Measurements from ENCODE around the gene SRSF1.

The SRSF1 gene, protein sequence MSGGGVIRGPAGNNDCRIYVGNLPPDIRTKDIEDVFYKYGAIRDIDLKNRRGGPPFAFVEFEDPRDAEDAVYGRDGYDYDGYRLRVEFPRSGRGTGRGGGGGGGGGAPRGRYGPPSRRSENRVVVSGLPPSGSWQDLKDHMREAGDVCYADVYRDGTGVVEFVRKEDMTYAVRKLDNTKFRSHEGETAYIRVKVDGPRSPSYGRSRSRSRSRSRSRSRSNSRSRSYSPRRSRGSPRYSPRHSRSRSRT

DNA sequence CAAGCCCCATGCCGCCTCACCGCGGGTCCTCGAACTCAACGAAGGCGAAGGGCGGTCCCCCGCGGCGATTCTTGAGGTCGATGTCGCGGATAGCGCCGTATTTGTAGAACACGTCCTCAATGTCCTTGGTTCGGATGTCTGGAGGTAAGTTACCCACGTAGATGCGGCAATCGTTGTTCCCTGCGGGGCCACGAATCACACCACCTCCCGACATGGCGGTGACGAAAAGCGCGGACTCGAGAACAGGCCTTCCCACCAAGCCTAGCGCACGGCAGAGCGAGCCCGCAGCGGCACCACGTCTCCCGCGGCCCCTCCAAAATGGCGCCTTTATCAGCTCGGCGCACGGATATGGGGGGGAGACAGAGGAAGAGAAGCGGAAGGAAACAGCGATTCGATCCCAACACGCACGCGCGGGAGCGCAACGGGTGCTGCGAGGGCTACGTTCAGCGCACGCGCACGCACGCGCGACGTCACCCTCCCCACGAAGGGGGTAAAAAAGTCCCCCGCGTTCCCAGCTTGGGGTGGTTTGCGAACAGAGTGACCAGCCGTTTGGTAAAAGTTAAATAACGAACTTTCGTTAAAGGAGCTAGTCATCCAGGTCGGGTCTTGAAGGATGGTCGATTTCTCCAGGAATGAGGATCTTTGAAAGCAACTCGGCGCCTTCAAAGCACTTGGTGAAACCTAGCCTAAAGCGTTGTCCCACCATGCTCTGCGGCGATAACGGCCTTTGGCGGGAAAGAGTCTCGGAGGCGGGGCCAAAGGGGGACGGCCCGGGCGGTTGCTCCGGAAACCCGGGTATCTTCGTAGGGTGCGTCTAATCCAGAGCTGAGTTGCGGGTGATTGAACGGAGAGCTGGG, at the start of gene SRSF1:
TSS of gene SRSF1 (minus strand) at position 323 of the 857 bp plus-strand sequence. CDS start at position 214, 109 bp downstream.
- H3K4me1 ChIP-seq (ENCODE audit: control insufficient read depth, insufficient read depth, low read length): no peaks in the 10 kb centered on the region
- no CpG with 5 or more reads among the region's 86 CpGs for WGBS (ENCODE audit: insufficient coverage, insufficient read length)
- no peaks in the 10 kb centered on the region for H3K9me3 ChIP-seq (ENCODE audit: control insufficient read depth, insufficient read depth, low read length)
- peak within 1 kb of the TSS; percentile 5 for H3K27ac ChIP-seq (ENCODE audit: low read length)
- no peaks in the 10 kb centered on the region for H3K27me3 ChIP-seq (ENCODE audit: control insufficient read depth, insufficient read depth, low read length)
- H3K4me3 ChIP-seq (ENCODE audit: low read length): peak within 1 kb of the TSS; percentile 85
- peaks cover 10% of the 10 kb centered on the region; the same call in 1 of the 2 replicates for H3K36me3 ChIP-seq (ENCODE audit: control insufficient read depth, insufficient read depth, low read length)
- peak; percentile 94 for DNase-seq (ENCODE audit: low read depth, low spot score)

DNA sequence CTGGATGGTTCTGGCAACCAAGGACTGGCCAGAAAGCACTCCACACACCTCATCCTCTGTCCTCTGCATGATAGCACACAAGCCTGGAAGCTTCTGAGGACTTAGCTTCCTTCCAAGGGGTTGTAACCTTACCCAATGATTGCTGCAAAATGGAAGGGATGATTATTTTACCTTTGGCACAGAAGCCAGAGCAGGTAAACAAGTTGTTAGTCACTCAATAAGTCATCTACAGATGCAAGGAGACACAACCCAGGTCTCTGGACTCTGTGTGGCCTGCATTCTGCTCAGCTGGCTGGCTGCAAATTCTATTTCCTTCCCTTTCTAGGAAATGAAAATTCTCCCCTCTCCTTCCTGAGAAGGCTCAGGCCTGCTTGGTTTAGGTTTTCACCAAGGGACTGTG, 49.4 kb upstream of the SRSF1 start:
- H3K4me3 ChIP-seq (ENCODE audit: low read length): no peak overlapping the region
- H3K27me3 ChIP-seq (ENCODE audit: control insufficient read depth, insufficient read depth, low read length): no peaks in the 10 kb centered on the region
- H3K27ac ChIP-seq (ENCODE audit: low read length): no peak overlapping the region
- H3K36me3 ChIP-seq (ENCODE audit: control insufficient read depth, insufficient read depth, low read length): no peaks in the 10 kb centered on the region
- H3K9me3 ChIP-seq (ENCODE audit: control insufficient read depth, insufficient read depth, low read length): no peaks in the 10 kb centered on the region
- no peaks in the 10 kb centered on the region for H3K4me1 ChIP-seq (ENCODE audit: control insufficient read depth, insufficient read depth, low read length)
- no peak for DNase-seq (ENCODE audit: low read depth, low spot score)

DNA sequence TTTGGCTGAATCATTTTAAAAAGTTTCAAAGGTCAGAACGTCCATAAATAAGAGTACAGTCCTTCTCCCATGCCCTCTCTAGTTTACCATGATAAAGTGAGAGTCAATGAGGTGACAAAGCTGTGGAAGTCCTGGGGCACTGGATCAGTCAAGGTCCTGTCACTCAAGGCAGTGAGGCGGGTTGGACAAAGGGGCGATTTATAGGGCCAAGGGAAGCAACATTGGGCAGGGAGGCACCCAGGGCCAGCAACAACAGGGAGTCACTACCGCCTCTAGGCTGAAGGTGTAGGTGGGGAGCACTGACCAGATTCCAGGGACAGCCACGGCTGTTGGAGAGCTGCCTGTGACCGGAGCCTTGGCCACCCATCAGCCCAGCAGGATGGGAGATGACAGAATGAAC, 47.6 kb upstream of the SRSF1 start:
- no peaks in the 10 kb centered on the region for H3K27me3 ChIP-seq (ENCODE audit: control insufficient read depth, insufficient read depth, low read length)
- no CpG with 5 or more reads among the region's 6 CpGs for WGBS (ENCODE audit: insufficient coverage, insufficient read length)
- H3K4me1 ChIP-seq (ENCODE audit: control insufficient read depth, insufficient read depth, low read length): no peaks in the 10 kb centered on the region
- no peak overlapping the region for H3K27ac ChIP-seq (ENCODE audit: low read length)
- no peaks in the 10 kb centered on the region for H3K9me3 ChIP-seq (ENCODE audit: control insufficient read depth, insufficient read depth, low read length)
- no peak for DNase-seq (ENCODE audit: low read depth, low spot score)
- H3K4me3 ChIP-seq (ENCODE audit: low read length): no peak overlapping the region
- no peaks in the 10 kb centered on the region for H3K36me3 ChIP-seq (ENCODE audit: control insufficient read depth, insufficient read depth, low read length)

DNA sequence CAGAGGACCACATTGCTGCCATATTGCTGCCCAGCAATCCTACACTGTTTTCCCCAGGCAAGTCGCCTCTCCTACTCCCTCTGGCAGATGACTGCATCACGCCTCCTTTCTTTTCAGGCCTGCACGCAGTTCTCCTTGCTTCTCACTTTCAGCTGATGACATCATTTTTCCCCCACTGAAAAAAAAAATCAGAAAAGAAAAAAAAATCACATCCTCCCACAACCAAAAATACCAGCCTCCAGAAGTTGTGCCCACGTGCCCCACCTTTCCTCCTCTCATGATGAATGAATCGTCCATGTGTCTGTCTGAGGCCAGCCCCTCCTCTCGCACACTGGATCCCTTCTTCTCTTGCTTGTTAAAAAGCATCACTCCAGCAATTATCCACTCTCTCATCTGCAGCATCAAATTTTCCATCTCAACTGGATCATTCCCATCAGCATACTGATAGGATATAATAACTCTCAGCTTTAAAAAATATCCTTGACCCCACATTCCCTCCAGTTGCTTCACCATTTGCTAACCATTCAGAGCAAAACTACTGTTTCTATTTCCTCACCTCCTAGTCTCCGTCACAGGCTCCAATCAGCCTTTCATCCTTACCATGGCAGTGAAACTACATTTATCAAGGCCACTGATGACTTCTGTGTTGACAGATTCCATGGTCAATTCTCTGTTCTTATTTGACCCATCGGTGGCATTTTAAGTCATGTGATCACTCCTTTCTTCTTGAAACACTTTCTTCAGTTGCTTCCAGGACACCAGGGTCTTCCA, 46.1 kb upstream of the SRSF1 start:
- DNase-seq (ENCODE audit: low read depth, low spot score): no peak
- WGBS (ENCODE audit: insufficient coverage, insufficient read length): no CpG with 5 or more reads among the region's 8 CpGs
- H3K36me3 ChIP-seq (ENCODE audit: control insufficient read depth, insufficient read depth, low read length): no peaks in the 10 kb centered on the region
- H3K27me3 ChIP-seq (ENCODE audit: control insufficient read depth, insufficient read depth, low read length): no peaks in the 10 kb centered on the region
- no peaks in the 10 kb centered on the region for H3K4me1 ChIP-seq (ENCODE audit: control insufficient read depth, insufficient read depth, low read length)
- H3K9me3 ChIP-seq (ENCODE audit: control insufficient read depth, insufficient read depth, low read length): no peaks in the 10 kb centered on the region
- no peak overlapping the region for H3K4me3 ChIP-seq (ENCODE audit: low read length)
- no peak overlapping the region for H3K27ac ChIP-seq (ENCODE audit: low read length)

DNA sequence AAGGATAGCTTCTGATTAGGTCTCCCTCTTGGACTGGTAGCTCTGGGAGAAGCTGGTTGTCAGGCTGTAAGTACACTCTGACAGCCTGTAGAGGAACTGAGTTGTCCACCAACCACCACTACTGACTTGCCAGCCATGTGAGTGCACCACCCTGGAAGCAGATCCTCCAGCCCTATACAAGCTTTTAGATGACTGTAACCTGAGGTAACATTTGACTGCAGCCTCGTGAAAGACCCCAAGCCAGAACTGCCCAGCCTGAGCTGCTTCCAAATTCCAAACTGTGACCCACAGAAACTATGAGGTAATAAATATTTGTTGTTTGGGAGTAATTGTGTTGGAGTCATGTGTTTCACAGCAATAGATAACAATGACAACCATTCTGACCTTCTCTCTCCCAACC, 45.4 kb upstream of the SRSF1 start:
- H3K36me3 ChIP-seq (ENCODE audit: control insufficient read depth, insufficient read depth, low read length): no peaks in the 10 kb centered on the region
- DNase-seq (ENCODE audit: low read depth, low spot score): no peak
- no CpG with 5 or more reads among the region's 1 CpG for WGBS (ENCODE audit: insufficient coverage, insufficient read length)

DNA sequence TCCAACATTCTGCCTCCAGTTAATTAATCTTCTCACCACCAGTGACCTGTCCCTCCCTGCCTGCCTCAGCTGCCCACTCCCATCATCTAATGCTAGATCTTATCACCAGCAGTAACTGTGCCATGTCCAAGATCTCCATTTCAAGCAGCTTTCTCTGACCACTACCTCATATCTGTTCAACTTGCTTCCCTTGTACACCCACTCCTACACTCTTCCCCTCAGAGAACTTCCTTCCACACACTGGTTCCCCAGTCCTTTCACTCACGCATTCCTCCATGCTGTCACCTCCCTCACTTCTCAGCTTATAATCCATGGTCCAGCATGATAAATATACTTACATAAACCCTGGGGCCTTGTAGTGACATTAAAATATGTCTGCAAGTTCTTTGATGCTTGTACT, 44.4 kb upstream of the SRSF1 start:
- Histone ChIP-seq H3K36me3 (ENCODE audit: control insufficient read depth, insufficient read depth, low read length) (no peaks in the 10 kb centered on the region), H3K27me3 (ENCODE audit: control insufficient read depth, insufficient read depth, low read length) (no peaks in the 10 kb centered on the region), H3K4me3 (ENCODE audit: low read length) (no peak overlapping the region), H3K4me1 (ENCODE audit: control insufficient read depth, insufficient read depth, low read length) (no peaks in the 10 kb centered on the region), H3K9me3 (ENCODE audit: control insufficient read depth, insufficient read depth, low read length) (no peaks in the 10 kb centered on the region), H3K27ac (ENCODE audit: low read length) (no peak overlapping the region)
- no CpG with 5 or more reads among the region's 1 CpG for WGBS (ENCODE audit: insufficient coverage, insufficient read length)
- no peak for DNase-seq (ENCODE audit: low read depth, low spot score)

More for the DNA sequence above, 45.4 kb upstream of the SRSF1 start:
- H3K27me3 ChIP-seq (ENCODE audit: control insufficient read depth, insufficient read depth, low read length): no peaks in the 10 kb centered on the region
- no peak overlapping the region for H3K4me3 ChIP-seq (ENCODE audit: low read length)
- H3K27ac ChIP-seq (ENCODE audit: low read length): no peak overlapping the region
- H3K4me1 ChIP-seq (ENCODE audit: control insufficient read depth, insufficient read depth, low read length): no peaks in the 10 kb centered on the region
- no peaks in the 10 kb centered on the region for H3K9me3 ChIP-seq (ENCODE audit: control insufficient read depth, insufficient read depth, low read length)

DNA sequence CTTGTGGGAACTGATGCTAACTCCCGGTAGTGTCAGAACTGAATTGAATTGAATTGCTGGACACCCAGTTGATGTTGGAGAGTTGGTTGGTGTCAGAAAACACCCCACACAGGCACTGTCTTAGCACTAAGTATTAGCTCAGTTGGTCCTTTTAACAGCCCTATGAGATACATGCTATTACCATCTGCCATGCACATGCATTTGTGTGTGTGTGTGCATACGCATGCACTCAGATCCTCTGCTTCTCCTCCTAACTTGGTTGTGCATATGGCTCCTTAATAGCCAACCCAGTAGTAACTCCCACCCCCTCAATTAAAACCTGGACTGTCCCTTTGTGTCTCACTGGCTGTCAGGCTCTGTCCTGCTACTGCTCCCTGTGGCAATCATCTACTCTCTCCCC, 43.9 kb upstream of the SRSF1 start:
- H3K9me3 ChIP-seq (ENCODE audit: control insufficient read depth, insufficient read depth, low read length): no peaks in the 10 kb centered on the region
- WGBS (ENCODE audit: insufficient coverage, insufficient read length): no CpG with 5 or more reads among the region's 2 CpGs

DNA sequence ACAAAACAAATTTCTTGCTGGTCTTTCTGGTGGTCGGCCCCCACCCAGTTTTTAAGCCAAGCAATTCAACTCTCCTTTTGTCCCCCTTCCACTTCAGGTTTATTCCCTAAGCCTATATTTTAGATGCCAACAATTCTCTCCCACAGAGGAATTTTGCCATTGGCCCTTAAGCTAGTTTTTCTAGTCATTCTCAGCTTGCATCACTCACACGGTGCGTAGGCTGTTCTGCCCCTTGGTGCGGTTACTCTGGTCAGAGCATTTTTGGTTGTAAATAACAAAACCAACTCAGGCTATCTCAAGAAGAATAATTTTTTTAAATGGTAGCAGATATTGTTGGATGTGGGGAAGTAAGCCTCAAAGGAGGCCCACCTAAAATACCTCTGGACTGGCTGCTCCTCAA, 42.5 kb upstream of the SRSF1 start:
- DNase-seq (ENCODE audit: low read depth, low spot score): no peak
- Histone ChIP-seq H3K4me3 (ENCODE audit: low read length) (no peak overlapping the region), H3K36me3 (ENCODE audit: control insufficient read depth, insufficient read depth, low read length) (no peaks in the 10 kb centered on the region), H3K4me1 (ENCODE audit: control insufficient read depth, insufficient read depth, low read length) (no peaks in the 10 kb centered on the region), H3K27ac (ENCODE audit: low read length) (no peak overlapping the region), H3K27me3 (ENCODE audit: control insufficient read depth, insufficient read depth, low read length) (no peaks in the 10 kb centered on the region), H3K9me3 (ENCODE audit: control insufficient read depth, insufficient read depth, low read length) (no peaks in the 10 kb centered on the region)
- WGBS (ENCODE audit: insufficient coverage, insufficient read length): no CpG with 5 or more reads among the region's 4 CpGs

More for the DNA sequence above, 43.9 kb upstream of the SRSF1 start:
- no peaks in the 10 kb centered on the region for H3K27me3 ChIP-seq (ENCODE audit: control insufficient read depth, insufficient read depth, low read length)
- H3K36me3 ChIP-seq (ENCODE audit: control insufficient read depth, insufficient read depth, low read length): no peaks in the 10 kb centered on the region
- no peak overlapping the region for H3K27ac ChIP-seq (ENCODE audit: low read length)
- DNase-seq (ENCODE audit: low read depth, low spot score): no peak
- no peaks in the 10 kb centered on the region for H3K4me1 ChIP-seq (ENCODE audit: control insufficient read depth, insufficient read depth, low read length)
- H3K4me3 ChIP-seq (ENCODE audit: low read length): no peak overlapping the region

DNA sequence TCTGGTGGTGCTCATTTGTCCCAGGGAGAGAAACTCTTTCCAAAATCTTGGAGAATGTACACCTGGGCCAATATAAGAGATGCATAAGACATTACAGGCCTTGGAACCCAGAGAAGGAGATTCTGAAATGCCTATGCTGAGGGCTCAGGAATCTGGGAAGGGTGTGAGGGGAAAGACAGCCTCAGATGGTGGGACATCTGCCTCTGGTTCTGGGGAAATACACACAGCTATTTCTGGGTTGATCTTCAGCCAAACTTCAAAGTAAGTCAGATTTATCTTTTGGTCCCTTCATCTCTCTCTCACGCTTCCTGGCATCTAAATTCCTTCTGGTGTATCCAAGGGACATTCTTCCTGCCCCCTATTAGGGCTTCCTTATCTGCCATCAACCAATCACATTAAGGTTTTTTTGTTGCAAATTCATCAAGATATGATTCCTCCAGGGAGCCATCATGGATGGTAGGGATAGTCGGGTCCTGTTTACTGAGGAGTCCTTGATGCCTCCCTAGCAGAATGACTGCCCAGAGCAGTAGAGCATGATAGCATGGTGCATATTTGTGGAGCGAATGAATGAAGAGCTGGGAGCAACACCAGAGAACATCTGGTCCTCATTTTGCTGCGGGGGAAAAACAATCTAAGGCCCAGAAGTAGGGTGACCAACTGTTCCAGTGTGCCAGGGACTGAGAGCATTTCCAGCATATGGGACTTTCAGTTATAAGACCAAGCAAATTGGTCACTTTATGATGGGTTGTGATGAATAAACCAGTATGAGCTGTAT, 40.5 kb upstream of the SRSF1 start:
- Histone ChIP-seq H3K9me3 (ENCODE audit: control insufficient read depth, insufficient read depth, low read length) (no peaks in the 10 kb centered on the region), H3K27me3 (ENCODE audit: control insufficient read depth, insufficient read depth, low read length) (no peaks in the 10 kb centered on the region), H3K36me3 (ENCODE audit: control insufficient read depth, insufficient read depth, low read length) (no peaks in the 10 kb centered on the region), H3K4me3 (ENCODE audit: low read length) (no peak overlapping the region), H3K27ac (ENCODE audit: low read length) (no peak overlapping the region), H3K4me1 (ENCODE audit: control insufficient read depth, insufficient read depth, low read length) (no peaks in the 10 kb centered on the region)
- no CpG with 5 or more reads among the region's 4 CpGs for WGBS (ENCODE audit: insufficient coverage, insufficient read length)
- DNase-seq (ENCODE audit: low read depth, low spot score): no peak
